T-helper 1 cell treated with Interleukin-12 subunit alpha and Interleukin-12 subunit beta and Interleukin-4 antibody, amounts not matched to agents 30 μg/mL and 1 μg/mL, for 36 hours (primary cell): ENCODE measurements around the gene MTERF4.
"Not testable (repeated sequence)": the region's sequence is repeated elsewhere in the genome, so short reads cannot be mapped to it uniquely, and the experiment has no call there.

Source experiments
- H3K27ac Mint-ChIP-seq: one replicate; pipeline ENCODE4 v1.8.0; 2021; ENCODE audit warnings: mild to moderate bottlenecking, mixed read lengths
- H3K27me3 Mint-ChIP-seq: one replicate; pipeline ENCODE4 v1.8.0; 2021; ENCODE audit warnings: low read depth, mixed read lengths
- H3K36me3 Mint-ChIP-seq: one replicate; pipeline ENCODE4 v1.8.0; 2021; ENCODE audit warnings: low read depth, mixed read lengths
- H3K4me1 Mint-ChIP-seq: one replicate; pipeline ENCODE4 v1.8.0; 2021; ENCODE audit warnings: low read depth, mixed read lengths
- H3K4me3 Mint-ChIP-seq: one replicate; pipeline ENCODE4 v1.8.0; 2021; ENCODE audit warnings: mild to moderate bottlenecking, moderate library complexity, mixed read lengths
- H3K9me3 Mint-ChIP-seq: one replicate; pipeline ENCODE4 v1.8.0; 2021; ENCODE audit warnings: mixed read lengths

Gene MTERF4

DNA sequence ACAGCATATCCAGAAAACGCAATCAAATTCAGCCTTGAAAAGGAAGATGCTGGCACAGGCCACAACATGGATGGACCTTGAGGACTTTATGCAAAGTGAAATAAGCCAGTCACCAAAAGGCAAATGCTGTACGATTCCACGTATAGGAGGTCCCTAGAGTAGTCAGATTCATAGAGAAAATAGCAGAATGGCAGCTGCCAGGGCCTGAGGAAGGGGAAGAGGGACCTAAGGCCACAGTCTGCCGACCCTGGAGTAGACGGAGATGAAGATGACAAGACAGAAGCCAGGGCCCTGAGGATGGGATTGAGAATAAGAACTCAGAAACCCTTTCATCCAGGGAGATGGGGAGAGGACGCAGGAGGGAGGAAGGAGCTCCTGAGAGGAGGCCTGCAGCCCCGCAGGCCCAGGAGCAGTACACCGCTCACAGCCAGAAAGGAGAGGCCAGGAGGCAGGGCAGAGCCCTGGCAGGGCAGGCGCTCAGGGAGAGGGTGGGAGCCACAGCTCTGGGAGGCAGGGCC is 8.1 kb upstream of the MTERF4 start:
- H3K27me3 Mint-ChIP-seq = no peaks in the 10 kb centered on the region
- peak overlapping the region; percentile 58 for H3K4me3 Mint-ChIP-seq
- H3K4me1 Mint-ChIP-seq = peaks cover 36% of the 10 kb centered on the region
- H3K36me3 Mint-ChIP-seq = peaks cover 50% of the 10 kb centered on the region
- H3K9me3 Mint-ChIP-seq = no peaks in the 10 kb centered on the region
- peak overlapping the region; percentile 69 for H3K27ac Mint-ChIP-seq

DNA sequence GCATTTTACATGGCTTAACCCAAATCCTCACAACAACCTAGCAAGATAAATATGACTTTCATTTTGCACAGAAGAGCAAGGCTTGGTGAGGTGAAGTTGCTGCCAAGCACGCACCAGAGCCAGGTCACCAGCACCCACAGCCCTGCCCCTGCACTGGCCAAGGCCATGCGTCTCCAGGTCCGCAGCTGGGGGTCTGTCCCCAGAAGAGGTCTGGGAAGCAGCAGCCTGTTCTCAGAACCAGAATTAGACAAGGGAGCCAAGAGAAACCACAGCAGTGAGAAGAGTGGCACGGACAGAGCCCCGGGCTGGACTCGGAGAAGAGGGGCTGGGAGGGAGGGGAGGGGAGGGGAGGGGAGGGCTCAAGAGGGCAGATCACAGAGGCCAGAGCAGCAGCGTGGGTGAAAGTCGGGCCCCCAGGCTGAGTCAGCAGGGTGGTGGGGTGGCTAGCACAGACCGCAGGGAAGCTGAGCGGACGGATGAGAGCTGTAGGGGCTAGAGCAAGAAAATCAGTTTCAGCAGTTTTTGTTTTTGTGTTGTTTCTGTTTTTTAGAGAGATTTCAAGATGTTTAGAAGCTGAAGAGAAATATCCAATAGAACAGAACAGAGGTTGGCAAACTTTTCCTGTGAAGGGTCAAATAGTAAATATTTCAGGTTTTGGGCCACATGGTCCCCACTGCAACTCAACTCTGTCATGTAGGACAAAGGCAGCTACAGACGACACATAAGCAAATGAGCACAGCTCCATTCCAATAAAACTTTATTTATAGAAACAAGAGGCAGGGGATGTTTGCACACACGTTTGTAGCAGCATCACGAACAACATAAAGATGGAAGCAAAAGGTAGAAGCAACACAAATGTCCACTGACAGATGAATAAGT is 7.4 kb upstream of the MTERF4 start:
- peak overlapping the region; percentile 93 for H3K27ac Mint-ChIP-seq
- no peaks in the 10 kb centered on the region for H3K27me3 Mint-ChIP-seq
- H3K9me3 Mint-ChIP-seq = no peaks in the 10 kb centered on the region
- H3K4me1 Mint-ChIP-seq = peaks cover 36% of the 10 kb centered on the region
- peak overlapping the region; percentile 74 for H3K4me3 Mint-ChIP-seq
- H3K36me3 Mint-ChIP-seq = peaks cover 43% of the 10 kb centered on the region

DNA sequence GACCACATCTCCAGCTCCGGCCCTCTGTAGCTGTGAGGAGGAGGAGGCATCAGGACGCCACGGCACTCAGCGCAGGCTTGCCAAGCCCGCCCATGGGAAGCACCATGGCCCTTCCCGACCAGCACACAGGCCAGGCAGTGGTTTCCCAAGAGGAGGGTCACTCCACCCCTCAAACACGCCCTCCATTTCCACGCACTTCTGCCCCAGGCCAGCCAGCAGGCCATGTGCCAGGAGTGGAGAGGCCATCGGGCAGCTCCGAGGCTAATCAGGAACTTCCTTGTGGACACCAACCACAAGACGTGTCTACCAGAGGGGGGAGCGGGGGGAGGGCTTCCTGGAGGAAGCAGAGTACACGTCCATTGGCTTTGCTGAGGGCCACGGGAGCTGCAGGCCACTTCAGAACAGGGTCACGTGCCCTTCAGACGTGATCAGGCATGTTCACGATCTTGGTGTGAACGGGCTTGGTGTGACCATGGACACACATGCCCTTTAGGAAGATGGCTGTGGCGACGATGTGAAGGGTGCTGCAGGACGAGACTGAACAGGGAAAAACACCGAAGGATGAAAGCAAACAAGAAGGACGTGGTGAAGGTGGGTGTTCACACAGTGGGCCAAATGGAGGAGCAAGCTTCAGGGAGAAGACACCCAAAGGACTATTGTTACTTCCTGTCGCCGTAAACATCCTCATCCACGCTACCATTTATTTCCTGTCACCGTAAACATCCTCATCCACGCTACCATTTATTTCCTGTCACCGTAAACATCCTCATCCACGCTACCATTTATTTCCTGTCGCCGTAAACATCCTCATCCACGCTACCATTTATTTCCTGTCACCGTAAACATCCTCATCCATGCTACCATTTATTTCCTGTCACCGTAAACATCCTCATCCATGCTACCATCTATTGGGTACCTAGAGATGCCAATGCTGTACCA is 6.5 kb upstream of the MTERF4 start:
- Mint-ChIP-seq H3K27me3 (no peaks in the 10 kb centered on the region), H3K4me1 (peaks cover 37% of the 10 kb centered on the region), H3K9me3 (no peaks in the 10 kb centered on the region), H3K36me3 (peaks cover 41% of the 10 kb centered on the region), H3K4me3 (peak overlapping the region; percentile 74), H3K27ac (peak overlapping the region; percentile 93)

GRCh38 chr2:241107031-241107783 is 5.1 kb upstream of the MTERF4 start:
- Mint-ChIP-seq H3K27ac (peak overlapping the region; percentile 70), H3K9me3 (no peaks in the 10 kb centered on the region), H3K36me3 (peaks cover 36% of the 10 kb centered on the region), H3K4me3 (no peak overlapping the region), H3K27me3 (no peaks in the 10 kb centered on the region), H3K4me1 (peaks cover 41% of the 10 kb centered on the region)

DNA sequence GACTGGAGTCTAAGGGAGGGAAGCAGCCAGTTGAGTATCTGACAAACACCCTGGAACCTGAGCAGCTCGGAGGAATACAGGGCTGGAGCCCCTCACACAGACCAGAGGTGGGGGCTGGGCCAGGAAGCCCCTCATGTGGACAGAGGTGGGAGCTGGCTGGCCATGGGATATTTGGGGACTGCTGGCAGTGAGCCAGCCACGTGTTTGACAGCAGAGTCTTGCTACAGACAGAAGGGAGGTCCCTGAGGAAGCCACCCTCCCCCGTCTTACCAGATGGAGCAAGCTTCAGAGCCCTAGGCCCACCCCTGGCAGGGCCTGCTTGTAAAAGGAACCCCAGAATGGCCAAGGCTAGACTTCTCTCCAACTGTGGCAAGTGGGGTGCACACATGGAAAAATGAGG is 3.6 kb upstream of the MTERF4 start:
- H3K36me3 Mint-ChIP-seq = peaks cover 23% of the 10 kb centered on the region
- H3K27ac Mint-ChIP-seq = no peak overlapping the region
- H3K4me1 Mint-ChIP-seq = peaks cover 35% of the 10 kb centered on the region
- no peaks in the 10 kb centered on the region for H3K9me3 Mint-ChIP-seq
- no peaks in the 10 kb centered on the region for H3K27me3 Mint-ChIP-seq
- no peak overlapping the region for H3K4me3 Mint-ChIP-seq

DNA sequence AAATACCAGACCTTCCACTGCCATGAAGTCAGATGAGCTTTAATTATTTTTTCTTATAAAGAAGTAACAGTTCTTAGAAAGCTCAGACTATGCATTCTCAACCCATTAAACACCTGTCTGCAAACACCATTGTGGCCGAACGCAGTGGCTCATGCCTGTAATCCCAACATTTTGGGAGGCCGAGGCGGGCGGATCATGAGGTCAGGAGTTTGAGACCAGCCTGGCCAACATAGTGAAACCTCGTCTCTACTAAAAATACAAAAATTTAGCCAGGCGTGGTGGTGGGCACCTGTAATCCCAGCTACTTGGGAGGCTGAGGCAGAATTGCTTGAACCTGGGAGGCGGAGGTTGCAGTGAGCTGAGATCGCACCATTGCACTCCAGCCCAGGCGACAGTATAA is 2.5 kb upstream of the MTERF4 start:
- not testable (repeated sequence) for H3K9me3 Mint-ChIP-seq, H3K27me3 Mint-ChIP-seq, H3K4me3 Mint-ChIP-seq, H3K27ac Mint-ChIP-seq
- Mint-ChIP-seq H3K36me3 (peaks cover 21% of the 10 kb centered on the region), H3K4me1 (peaks cover 34% of the 10 kb centered on the region)

DNA sequence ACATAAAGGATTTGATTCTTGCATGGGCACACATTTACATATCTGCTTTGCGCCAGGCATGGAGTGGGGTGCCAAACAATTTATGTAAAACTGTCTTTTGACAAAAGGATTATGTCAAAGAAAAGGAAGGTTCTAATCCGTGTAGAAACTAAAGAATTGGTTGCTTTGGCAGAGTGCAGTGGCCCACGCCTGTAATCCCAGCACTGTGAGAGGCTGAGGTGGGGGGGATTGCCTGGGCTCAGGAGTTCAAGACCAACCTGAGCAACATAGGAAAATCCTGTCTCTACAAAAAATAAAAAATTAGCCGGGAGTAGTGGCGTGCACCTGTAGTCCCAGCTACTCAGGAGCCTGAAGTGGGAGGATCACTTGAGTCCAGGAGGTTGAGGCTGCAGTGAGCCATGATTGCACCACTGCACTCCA is 1.1 kb upstream of the MTERF4 start:
- peak overlapping the region; percentile 93 for H3K4me3 Mint-ChIP-seq
- H3K4me1 Mint-ChIP-seq = peaks cover 30% of the 10 kb centered on the region
- no peaks in the 10 kb centered on the region for H3K9me3 Mint-ChIP-seq

GRCh38 chr2:241099246-241099645 is 2.8 kb downstream of the MTERF4 start:
- no peak overlapping the region for H3K27ac Mint-ChIP-seq
- H3K27me3 Mint-ChIP-seq = no peaks in the 10 kb centered on the region
- H3K9me3 Mint-ChIP-seq = no peaks in the 10 kb centered on the region
- H3K4me3 Mint-ChIP-seq = no peak overlapping the region
- peaks cover 56% of the 10 kb centered on the region for H3K4me1 Mint-ChIP-seq
- H3K36me3 Mint-ChIP-seq = peaks cover 35% of the 10 kb centered on the region

More for the DNA sequence above, 1.1 kb upstream of the MTERF4 start:
- Mint-ChIP-seq H3K27ac (peak overlapping the region; percentile 97), H3K36me3 (peaks cover 18% of the 10 kb centered on the region), H3K27me3 (no peaks in the 10 kb centered on the region)

- no peak overlapping the region for H3K27ac Mint-ChIP-seq
- H3K36me3 Mint-ChIP-seq = peaks cover 35% of the 10 kb centered on the region
- no peaks in the 10 kb centered on the region for H3K27me3 Mint-ChIP-seq
- peaks cover 45% of the 10 kb centered on the region for H3K4me1 Mint-ChIP-seq
- no peak overlapping the region for H3K4me3 Mint-ChIP-seq
- no peaks in the 10 kb centered on the region for H3K9me3 Mint-ChIP-seq
Observed at GRCh38 chr2:241096979-241097378, 5.1 kb downstream of the MTERF4 start.

DNA sequence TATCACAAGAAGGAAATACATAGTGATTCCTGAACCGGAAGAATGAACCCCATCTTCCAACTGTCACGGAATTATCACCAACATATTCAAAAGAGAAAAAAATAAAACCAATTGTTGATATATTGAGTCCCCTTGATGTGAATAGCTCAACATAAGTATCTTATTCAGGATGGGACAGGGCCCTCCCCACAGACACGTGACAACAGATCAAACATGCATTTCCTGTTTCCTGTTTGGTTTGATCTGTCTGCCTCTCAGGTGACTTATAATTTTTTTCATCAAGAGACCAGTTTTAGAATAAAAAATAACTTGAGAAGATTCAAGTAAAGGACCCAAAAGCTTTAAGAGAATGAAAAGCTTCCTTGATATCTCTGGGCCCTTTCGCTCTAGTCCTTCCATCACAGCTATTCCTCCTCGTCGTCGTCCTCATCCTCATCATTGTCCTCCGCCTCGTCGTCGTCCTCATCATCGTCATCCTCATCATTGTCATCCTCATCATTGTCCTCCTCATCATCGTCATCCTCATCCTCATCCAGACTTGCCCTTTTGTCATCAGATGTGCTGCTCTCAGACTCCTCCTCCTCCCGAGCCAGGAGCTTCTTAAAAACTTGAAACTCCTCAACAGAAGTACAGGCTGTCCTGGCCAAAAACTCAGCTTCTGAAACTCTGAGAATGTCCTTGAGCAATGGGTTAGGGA is 6.3 kb downstream of the MTERF4 start:
- peak overlapping the region; percentile 9 for H3K4me3 Mint-ChIP-seq

GRCh38 chr2:241094924-241095420 is 7.1 kb downstream of the MTERF4 start:
- H3K27me3 Mint-ChIP-seq = no peaks in the 10 kb centered on the region
- no peak overlapping the region for H3K4me3 Mint-ChIP-seq
- H3K36me3 Mint-ChIP-seq = peaks cover 41% of the 10 kb centered on the region
- H3K9me3 Mint-ChIP-seq = no peaks in the 10 kb centered on the region
- H3K27ac Mint-ChIP-seq = no peak overlapping the region
- H3K4me1 Mint-ChIP-seq = peaks cover 34% of the 10 kb centered on the region

More for the DNA sequence above, 6.3 kb downstream of the MTERF4 start:
- Mint-ChIP-seq H3K9me3 (no peaks in the 10 kb centered on the region), H3K4me1 (peaks cover 41% of the 10 kb centered on the region), H3K27ac (peak overlapping the region; percentile 69), H3K27me3 (no peaks in the 10 kb centered on the region), H3K36me3 (peaks cover 38% of the 10 kb centered on the region)

DNA sequence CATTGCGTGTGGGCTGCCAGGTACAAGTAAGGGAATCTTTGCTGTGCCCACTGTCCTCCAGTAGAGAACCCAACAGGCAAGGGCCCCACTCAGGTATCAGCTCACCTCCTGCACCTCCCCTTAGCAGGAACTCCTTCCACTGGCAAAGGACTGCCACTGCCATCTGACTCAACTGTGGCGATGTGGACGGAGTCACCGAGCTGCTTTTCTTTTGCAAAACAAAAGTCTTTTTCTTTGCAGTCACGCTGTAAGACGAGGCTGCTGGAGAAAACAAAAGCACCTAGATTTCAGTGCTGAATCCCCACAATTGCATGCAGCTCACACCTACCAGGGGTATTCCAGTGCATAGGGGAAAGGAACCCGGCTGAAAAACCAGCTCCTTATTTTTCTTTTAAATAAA is 7.9 kb downstream of the MTERF4 start:
- Mint-ChIP-seq H3K4me1 (peaks cover 34% of the 10 kb centered on the region), H3K36me3 (peaks cover 42% of the 10 kb centered on the region)

GRCh38 chr2:241093133-241093781 is 8.8 kb downstream of the MTERF4 start:
- not testable (repeated sequence) for H3K27ac Mint-ChIP-seq, H3K4me3 Mint-ChIP-seq, H3K27me3 Mint-ChIP-seq, H3K9me3 Mint-ChIP-seq
- Mint-ChIP-seq H3K4me1 (peaks cover 31% of the 10 kb centered on the region), H3K36me3 (peaks cover 41% of the 10 kb centered on the region)

More for the DNA sequence above, 7.9 kb downstream of the MTERF4 start:
- H3K27ac Mint-ChIP-seq = no peak overlapping the region
- no peaks in the 10 kb centered on the region for H3K27me3 Mint-ChIP-seq
- no peaks in the 10 kb centered on the region for H3K9me3 Mint-ChIP-seq
- no peak overlapping the region for H3K4me3 Mint-ChIP-seq
